GM23248 (cell line): ENCODE measurements around the gene PPP5C.

ENCODE experiments used
- EZH2 ChIP-seq: fragments of 200-600 bp; sonication (generic); IDR thresholded peaks from 2 replicates; pipeline ENCODE4 v1.6.1; 2018; ENCODE audit warnings: antibody characterized with exemption, mild to moderate bottlenecking; ENCODE audit not compliant: insufficient read depth, poor library complexity, severe bottlenecking
- EZH2phosphoT487 ChIP-seq: fragments of 200-600 bp; sonication (generic); IDR thresholded peaks from 2 replicates; pipeline ENCODE4 v1.6.1; 2018; ENCODE audit warnings: antibody characterized with exemption, moderate library complexity, mild to moderate bottlenecking, low read depth; ENCODE audit not compliant: insufficient read depth

- TF ChIP-seq EZH2, result no peak
- no peak for TF ChIP-seq EZH2phosphoT487
Measured at GRCh38 chr19:46378268-46378667, 31.4 kb downstream of the PPP5C start.
